Cardiac fibroblast (primary cell): ENCODE data around the gene PLA2G2D.

Experiments
- DNase-seq, 2 donors: peaks; one replicate each; pipeline versions ENCODE4 v3.0.0 to v3.0.0-alpha.2; 2010; ENCODE audit warnings: low read depth in 2 of 2
- H3K4me3 ChIP-seq, 2 donors: replicated peaks in 1 of 2; 1 replicate in 1 of 2; 2 replicates in 1 of 2; pipeline ENCODE4 v1.5.1; 2011; ENCODE audit warnings: low read depth in 2 of 2, low read length in 2 of 2, mild to moderate bottlenecking in 2 of 2, moderate library complexity in 1 of 2
- TF ChIP-seq, protein P1 (sequence below): IDR thresholded peaks from one replicate; pipeline ENCODE4 v1.5.1; 2011; ENCODE audit warnings: low read depth, mild to moderate bottlenecking, low read length, inconsistent platforms

Gene PLA2G2D

DNA sequence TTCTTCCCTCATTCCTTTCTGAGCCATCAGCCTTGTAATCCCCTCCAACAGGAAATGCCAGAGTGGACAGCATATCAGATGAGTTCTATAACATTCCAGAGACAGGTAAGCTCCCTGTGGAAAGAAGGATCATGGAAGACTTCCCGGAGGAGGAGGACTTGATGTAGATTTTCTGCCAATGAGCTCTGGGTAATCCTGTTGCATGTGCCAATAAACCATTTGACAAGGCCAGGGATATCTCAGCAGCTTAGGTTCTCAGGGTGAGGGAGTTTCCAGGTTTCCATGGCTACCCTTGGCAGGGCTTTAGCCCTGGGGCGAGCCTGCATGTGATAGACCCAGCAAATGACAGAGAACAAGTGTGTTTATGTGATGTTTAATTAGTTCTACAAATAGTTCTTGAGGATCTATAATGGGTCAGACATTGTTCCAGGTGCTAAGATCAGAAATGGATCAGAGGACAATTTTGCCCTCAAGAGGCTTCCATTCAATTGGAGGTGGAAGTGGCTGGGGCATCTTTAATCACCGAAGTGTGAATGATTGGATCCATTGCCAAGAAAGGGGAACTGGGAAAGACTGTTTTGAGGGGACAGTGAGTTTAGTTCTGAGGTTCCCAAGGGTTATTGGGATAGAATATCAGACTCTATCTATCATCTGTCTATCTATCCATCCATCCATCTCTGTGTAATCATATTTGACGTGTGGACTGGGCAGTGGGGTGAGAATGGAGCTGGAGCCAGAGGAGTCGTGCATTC, 42.5 kb downstream of the PLA2G2D start:
- TF ChIP-seq, protein P1, sequence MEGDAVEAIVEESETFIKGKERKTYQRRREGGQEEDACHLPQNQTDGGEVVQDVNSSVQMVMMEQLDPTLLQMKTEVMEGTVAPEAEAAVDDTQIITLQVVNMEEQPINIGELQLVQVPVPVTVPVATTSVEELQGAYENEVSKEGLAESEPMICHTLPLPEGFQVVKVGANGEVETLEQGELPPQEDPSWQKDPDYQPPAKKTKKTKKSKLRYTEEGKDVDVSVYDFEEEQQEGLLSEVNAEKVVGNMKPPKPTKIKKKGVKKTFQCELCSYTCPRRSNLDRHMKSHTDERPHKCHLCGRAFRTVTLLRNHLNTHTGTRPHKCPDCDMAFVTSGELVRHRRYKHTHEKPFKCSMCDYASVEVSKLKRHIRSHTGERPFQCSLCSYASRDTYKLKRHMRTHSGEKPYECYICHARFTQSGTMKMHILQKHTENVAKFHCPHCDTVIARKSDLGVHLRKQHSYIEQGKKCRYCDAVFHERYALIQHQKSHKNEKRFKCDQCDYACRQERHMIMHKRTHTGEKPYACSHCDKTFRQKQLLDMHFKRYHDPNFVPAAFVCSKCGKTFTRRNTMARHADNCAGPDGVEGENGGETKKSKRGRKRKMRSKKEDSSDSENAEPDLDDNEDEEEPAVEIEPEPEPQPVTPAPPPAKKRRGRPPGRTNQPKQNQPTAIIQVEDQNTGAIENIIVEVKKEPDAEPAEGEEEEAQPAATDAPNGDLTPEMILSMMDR = no peak
- no peak overlapping the region for H3K4me3 ChIP-seq
- no peak for DNase-seq

DNA sequence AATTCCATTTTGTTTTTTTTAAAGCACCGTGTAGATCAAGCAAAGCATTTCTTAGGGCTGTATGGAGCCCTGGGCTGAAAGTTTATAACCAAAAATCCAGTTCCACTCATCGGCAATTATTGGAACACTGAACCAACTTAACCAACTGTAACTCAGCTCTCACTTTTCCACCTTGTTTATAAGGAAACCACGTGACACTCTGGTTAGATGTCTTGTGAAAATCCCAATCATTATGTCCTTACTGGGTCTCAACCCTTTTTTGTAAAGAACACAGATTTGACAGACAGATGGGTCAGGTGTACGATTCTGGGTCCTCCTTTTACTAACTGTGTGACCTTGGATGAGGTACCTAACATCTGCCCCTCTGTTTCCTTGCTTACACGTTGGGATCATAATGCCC, 43.1 kb downstream of the PLA2G2D start:
- DNase-seq = no peak

DNA sequence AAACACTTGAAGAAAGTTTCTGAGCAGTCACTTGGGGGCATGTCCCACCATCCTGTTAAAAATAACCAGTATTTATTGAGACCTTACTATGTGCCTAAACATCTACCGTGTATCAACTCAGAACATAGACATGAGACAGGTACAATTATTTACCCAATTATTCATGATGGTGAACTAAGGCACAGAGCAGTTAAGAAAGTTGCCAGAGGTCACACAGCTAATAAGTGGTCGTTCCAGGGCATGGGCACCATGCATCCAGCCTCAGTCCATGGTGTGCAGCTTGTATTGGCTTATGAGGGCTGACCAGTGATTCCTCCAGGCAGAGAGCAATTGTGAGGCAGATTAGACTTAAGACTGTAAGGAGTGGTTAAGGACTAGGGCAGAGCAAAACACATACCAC, 44.0 kb downstream of the PLA2G2D start:
- TF ChIP-seq, protein P1 = no peak
- peak in 1 of 2 donors; percentile 39 for DNase-seq
- no peak overlapping the region for H3K4me3 ChIP-seq

More for the DNA sequence above, 43.1 kb downstream of the PLA2G2D start:
- TF ChIP-seq, protein P1 = no peak
- no peak overlapping the region for H3K4me3 ChIP-seq

DNA sequence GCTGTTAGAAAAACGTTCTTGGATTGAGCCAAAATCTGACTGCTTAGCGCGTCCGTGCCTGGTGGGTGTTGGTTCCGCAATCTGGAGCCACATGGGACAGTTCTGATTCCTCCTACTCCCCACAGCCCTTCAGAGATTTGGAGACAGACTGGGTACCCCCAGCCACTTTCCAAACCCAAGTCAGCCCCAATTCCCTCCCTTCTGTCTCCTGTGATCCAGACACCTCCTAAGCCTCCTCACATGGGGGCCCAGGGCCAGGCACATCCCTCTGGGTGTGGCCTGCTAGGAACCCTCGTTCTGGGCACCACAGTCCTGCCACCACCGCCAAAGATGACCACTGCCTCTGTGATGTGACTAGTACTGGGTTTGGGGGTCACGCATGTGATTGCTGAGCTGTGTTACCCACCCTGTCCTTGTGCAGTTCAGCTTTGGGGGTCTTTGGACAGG, 44.6 kb downstream of the PLA2G2D start:
- no peak overlapping the region for H3K4me3 ChIP-seq
- peak; percentile 53 to 54 for DNase-seq
- TF ChIP-seq, protein P1 = no peak

DNA sequence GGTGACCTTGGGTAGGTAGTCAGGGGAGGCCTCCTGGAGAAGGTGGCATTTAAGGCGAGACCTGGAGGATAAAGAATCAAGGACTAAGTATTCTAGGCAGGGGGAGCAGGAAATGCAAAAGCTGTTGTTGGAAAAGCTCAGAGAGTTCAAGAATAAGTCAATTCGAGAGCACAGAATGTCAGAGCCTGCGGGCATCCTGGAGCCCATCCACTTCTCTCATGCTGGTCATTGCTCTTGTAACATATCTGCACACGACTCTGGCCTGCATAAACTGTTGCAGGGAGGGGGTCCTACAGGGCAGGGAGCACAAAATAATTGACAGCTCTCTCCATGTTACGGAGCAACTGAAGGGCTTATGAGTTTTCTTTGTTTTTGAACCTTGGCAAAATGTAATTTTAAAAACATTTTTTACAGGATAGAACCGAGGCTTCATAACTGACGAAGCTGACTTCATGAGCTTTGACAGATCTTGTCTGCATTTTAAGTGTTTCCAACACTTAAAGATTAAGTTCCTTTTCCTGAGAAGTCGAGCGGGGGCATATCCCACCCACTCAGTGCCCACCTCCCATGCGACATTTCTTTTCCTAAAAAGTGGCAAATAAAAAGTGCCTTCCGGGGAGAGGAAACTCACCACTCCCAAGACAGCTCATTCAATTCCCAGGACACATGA, 45.1 kb downstream of the PLA2G2D start:
- TF ChIP-seq, protein P1 = no peak
- DNase-seq = no peak
- no peak overlapping the region for H3K4me3 ChIP-seq

DNA sequence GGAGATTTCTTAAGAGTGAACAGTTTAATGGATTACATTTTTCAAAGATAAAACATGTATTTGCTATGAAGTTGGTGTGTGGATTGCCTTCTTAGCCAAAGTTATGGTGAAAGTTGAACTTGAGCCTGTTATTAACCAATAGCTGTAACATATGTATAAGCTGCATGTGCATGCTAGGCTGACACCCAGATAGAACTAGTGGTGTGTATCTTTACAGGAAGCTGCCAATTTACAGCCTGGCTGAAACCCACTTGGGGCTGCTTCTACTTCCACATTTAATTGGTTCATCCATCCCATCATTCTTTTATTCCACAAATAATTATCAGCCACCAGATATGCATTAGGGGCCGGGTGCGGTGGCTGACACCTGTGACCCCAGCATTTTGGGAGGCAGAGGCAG, 46.1 kb downstream of the PLA2G2D start:
- H3K4me3 ChIP-seq = no peak overlapping the region
- DNase-seq = no peak
- TF ChIP-seq, protein P1 = no peak
